RWPE1 (cell line): ENCODE results near the gene CNFN.

Experiments used
- CTCF ChIA-PET: fragments of 350-600 bp; sonication (Branson Sonifier 250); formaldehyde crosslinking; extraction: SDS; loops from one replicate; lab custom pipeline; 2021; lab: Yijun Ruan, JAX
- POLR2A ChIA-PET: fragments of 400-600 bp; formaldehyde crosslinking; extraction: SDS; loops from one replicate; lab custom pipeline; 2020; ENCODE audit warnings: antibody characterized with exemption; ENCODE audit not compliant: low non-redundant PET; lab: Yijun Ruan, JAX
- DNase-seq: peaks from one replicate; pipeline ENCODE4 v3.0.0; 2012; ENCODE audit warnings: low spot score
- H3K27ac ChIP-seq: fragments of 450-650 bp; 2 replicates; pipeline ENCODE4 v1.5.1; 2017
- CTCF ChIP-seq: fragments of 450-650 bp; conservative IDR thresholded peaks from 2 replicates; pipeline ENCODE4 v1.5.1; 2017; ENCODE audit warnings: low read depth, mild to moderate bottlenecking

Gene CNFN

GRCh38 chr19:42375415-42376176 is 14.5 kb downstream of the CNFN start:
- TF ChIP-seq CTCF: no peak
- no peak for DNase-seq
- ChIA-PET CTCF (no interaction called here), POLR2A (no interaction called here)
- H3K27ac ChIP-seq: no peak overlapping the region

- DNase-seq: no peak
- ChIA-PET POLR2A (no interaction called here), CTCF (no interaction called here)
- H3K27ac ChIP-seq: no peak overlapping the region
- TF ChIP-seq CTCF: no peak
Measured at GRCh38 chr19:42374826-42375376, 15.2 kb downstream of the CNFN start.

DNA sequence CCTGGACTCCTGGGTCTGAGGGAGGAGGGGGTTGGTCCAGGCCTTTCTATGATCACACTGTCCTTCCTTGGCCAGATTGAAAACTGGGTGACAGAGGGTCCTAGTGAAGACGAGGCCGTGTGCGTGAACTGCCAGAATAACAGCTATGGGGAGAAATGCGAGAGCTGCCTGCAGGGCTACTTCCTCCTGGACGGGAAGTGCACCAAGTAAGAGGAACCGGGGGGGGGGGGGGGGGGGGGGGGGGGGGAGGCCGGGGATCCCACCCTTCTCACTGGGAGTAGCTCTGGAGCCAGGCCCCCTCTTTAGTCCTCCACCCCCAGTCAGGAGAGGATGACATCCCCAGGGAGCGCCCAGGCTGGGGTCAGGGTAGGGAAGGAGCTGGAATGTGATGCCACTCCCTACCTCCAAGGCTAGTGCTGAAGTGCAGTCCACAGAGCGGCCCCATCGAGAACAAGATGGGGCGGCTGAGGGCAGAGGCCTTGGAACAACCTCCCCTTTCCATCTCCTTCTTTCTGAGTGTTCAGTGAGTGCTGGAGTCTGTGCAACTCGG is 19.4 kb downstream of the CNFN start:
- TF ChIP-seq CTCF: no peak
- no peak overlapping the region for H3K27ac ChIP-seq
- ChIA-PET CTCF (interaction anchor here (0.6 to 1.1 kb wide), 3 partner anchors 12 to 49 kb away, joined by 3 to 6 read pairs (median 5); no protein-coding TSS in a partner anchor), POLR2A (no interaction called here)
- no peak for DNase-seq

DNA sequence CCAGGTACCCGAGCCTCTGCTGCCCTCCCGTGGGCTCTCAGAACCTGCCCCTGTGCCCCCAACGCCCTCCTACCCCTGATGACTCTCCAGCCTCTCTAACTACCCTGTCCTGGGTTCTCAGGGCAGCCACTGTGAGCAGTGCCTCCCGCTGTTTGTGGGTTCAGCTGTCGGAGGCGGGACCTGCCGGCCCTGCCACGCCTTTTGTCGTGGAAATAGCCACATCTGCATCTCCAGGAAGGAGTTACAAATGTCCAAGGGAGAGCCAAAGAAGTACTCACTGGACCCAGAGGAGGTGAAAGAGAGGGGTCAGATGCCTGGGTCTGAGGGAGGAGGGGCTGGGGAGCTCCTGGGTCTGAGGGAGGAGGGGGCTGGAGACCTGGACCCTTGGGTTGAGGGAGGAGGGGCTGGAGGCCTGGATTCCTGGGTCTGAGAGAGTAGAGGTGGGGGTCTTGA is 20.0 kb downstream of the CNFN start:
- no peak overlapping the region for H3K27ac ChIP-seq
- no peak for DNase-seq
- ChIA-PET CTCF (interaction anchor here (0.6 to 0.7 kb wide), 2 partner anchors 12 to 24 kb away, joined by 3 to 5 read pairs; no protein-coding TSS in a partner anchor), POLR2A (no interaction called here)
- TF ChIP-seq CTCF: no peak

GRCh38 chr19:42369433-42370067 is 20.5 kb downstream of the CNFN start:
- no peak for TF ChIP-seq CTCF
- POLR2A ChIA-PET: no interaction called here
- CTCF ChIA-PET: interaction anchor here (0.6 kb wide), 1 partner anchor 11 kb away, joined by 3 read pairs; no protein-coding TSS in a partner anchor
- DNase-seq: no peak
- no peak overlapping the region for H3K27ac ChIP-seq

DNA sequence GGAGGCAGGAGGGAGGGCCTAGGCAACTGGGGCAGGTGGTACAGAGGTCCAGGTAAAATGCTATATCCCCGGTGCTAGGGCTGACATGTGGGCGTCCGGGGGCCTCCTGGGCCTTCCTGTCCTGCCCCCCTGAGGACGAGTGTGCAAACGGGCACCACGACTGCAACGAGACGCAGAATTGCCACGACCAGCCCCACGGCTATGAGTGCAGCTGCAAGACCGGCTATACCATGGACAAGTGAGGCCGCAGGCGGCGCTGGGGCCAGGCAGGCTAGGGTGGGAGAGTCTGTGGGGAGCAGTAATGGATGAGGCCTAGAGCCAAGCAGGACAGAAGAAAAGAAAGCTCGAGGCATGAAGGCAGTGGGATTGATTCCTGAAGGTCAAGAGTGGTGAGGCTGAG is 21.3 kb downstream of the CNFN start:
- ChIA-PET CTCF (interaction anchor here (0.7 kb wide), 1 partner anchor 141 kb away, joined by 3 read pairs; no protein-coding TSS in a partner anchor), POLR2A (no interaction called here)
- TF ChIP-seq CTCF: no peak
- no peak for DNase-seq
- no peak overlapping the region for H3K27ac ChIP-seq
